HG03457 (cell line): Measurements from ENCODE around the gene SRRM5.
"Not testable (repeated sequence)": the region's sequence is repeated elsewhere in the genome, so short reads cannot be mapped to it uniquely, and the experiment has no call there.

Experiments used
- ATAC-seq: cut with Tn5 transposase; IDR thresholded peaks from one replicate; pipeline ENCODE4 v1.9.1; 2021; ENCODE audit warnings: moderate number of reproducible peaks; ENCODE audit not compliant: unreplicated experiment

Gene SRRM5

GRCh38 chr19:43610493-43610892, 1.4 kb upstream of the SRRM5 start:
- ATAC-seq, result no peak

GRCh38 chr19:43612374-43612773, 486 bp downstream of the SRRM5 start:
- ATAC-seq, result no peak

DNA sequence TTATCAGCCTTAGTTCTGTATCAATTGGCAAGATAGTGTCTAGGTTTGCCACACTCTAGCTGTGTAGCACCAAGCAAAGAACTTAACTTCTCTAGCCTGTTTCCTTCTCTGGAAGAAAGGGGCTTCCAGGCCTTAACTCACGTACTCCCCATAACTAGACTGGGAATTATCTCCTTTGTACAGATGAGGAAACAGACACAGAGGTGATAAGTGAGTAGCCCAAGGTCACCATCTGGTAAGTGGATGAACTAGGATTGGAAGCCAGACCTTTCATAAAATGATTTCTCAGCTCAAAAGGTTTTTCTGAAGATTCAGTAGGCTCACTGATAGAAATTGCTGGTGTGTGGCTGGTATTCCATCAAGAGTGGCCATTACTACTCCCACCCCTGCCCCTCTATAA, 4.4 kb downstream of the SRRM5 start:
- ATAC-seq, result no peak

DNA sequence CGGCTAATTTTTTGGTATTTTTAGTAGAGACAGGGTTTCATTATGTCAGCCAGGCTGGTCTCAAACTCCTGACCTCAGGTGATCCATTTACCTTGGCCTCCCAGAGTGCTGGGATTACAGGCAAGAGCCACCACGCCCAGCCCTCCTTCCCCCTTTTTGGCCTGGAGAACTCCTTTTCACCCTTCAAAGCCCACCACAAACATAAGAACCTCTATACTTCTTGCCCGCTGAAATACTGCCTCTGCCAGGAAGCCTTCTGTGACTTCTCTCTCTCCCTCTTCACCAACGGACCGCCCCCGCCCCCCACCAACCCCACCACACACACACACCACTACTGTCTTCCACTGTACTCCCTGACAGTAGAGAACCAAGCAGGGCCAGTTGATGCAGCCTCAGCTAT, 5.1 kb downstream of the SRRM5 start:
- no peak for ATAC-seq

DNA sequence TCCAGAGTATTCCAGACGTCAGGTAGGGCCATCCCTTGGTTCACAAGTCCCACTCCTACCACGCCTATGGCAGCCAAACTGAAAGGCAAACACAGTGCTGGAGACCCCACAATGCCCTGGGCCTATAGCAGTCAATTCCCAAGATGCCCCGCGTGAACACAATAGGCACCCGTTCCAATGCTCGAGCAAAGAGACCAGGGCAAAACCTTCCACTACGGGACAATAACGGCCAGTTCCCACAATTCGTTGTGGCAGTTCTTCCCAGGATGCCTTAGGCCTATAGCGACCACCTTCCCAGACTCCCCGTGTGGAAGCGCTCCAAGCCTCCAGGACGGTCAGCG, 7.0 kb downstream of the SRRM5 start:
- no peak for ATAC-seq

DNA sequence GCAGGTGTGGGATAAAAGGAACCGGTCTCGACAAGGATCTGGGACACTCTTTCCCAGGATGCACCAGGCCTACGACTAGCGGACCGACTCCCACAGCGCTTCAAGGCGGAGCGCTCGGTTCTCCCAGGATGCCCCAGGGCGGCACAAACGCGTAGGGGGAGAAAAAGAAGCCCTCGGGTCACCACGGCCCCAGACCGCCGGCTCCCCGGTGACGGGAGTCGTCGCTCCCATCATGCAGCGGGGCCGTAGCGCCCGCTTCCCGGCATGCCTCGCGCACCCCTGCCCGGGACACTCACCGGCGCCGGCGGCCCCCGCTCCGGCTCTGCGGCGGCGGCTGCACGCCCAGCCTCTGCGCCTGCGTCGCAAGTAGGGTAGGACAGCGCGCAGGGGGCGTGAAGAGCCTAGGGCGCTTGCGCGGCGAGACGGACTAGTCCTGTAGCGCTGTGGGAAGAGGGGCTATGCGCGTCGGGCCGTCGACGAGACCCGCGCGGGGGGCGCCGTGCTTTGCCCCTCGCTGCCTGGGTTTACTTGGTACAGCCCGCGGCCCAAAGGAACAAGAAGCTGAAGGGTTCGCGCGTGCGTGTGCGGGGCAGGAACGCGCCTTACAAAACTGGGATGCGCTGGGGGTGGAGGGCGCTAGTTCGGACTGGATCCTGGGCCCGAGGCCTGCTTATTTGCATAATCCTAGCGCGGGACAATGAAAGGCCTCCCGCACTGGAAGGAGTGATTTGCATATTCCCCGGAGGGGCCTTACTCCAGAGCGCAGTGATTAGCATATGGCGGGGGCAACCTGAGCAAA, 7.6 kb downstream of the SRRM5 start, which contains the start of gene ZNF428:
TSS of gene ZNF428 (minus strand) at position 368 of the 799 bp plus-strand sequence. CDS start 5,325 bp downstream, outside the sequence.
- peak; percentile 59 for ATAC-seq

DNA sequence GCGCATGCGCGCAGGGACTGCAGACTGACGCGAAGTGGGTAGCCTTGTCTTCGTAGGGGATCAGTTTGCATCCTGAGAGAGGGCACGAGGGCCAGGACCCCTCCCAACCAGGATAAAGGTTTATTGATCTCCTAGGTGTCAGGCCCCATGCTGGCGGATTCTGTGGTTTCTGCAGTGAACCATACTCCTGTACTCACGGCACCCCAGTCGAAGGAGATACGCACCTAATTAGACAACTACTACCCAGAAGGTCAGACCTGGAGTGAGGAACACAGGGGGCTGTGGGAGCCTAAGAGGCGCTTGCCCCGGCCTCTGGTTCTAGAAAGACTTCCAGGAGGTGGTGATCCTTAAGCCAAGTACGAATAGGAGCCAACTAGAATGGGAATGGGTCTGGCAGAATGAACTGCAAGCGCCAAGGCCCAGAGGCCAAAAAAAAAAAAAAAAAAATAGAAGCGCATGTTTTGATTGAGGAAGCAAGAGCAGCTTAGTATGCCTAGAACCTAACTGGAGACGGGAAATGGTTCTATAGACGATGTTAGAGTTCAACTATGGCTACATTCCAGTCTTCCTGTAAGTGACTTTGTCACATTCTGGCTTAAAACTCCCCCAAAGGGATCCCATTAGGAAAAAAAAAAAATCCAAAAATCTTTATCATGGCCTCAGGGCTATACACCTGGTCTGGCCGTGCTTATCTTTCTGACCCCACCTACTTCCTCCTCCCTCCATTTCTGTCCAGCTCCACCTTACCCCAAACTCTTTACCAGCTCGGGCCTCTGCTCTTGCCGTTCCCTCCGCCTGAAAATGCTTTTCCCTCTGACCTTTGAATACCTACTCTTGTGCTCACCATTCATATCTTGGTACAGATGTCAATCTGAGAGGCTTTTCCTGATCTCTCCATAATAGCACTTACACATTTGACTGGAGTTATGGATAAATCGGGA, 8.4 kb downstream of the SRRM5 start:
- ATAC-seq, result no peak

DNA sequence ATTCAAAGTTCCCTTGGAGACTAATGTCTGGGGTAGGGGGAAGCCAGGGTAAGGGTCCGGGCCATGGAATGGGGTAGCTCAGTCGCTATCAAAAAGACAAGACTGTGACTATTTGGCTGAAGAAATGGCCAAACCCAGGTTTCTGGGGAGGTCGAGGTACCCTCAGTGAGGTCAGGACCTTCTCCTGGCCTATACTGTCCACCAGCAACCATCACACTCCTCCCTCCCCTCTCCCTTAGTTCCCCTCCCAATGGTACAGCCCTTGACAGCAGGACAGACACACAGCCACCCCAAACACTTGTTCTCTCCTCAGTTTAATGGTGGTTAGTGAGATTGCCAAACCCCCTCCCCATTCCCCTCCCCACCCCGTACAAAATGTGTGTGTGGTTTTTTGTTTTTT, 10.2 kb downstream of the SRRM5 start:
- ATAC-seq, result no peak

DNA sequence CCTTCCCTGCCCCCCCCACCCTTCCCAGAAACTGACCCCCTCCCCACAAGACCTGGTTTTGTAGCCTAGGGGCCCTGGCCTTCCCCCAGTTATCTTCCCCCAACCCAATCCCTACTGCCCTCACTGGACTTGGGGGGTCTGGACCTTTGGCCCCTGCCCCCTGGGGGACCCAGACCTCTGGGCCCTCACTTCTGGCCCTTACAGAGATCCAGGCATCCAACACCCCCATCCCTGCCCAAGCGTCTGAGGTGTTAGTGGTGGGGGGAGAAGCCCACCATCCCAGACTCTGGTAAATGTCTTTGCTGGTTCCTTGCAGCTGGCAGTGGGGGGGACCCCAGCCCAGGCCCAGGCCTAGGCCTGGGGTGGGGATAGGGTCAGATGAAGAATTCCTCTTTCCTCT, 11.1 kb downstream of the SRRM5 start:
- ATAC-seq, result no peak

- ATAC-seq, result no peak
These were observed 12.2 kb downstream of the SRRM5 start for GRCh38 chr19:43623889-43624670.

DNA sequence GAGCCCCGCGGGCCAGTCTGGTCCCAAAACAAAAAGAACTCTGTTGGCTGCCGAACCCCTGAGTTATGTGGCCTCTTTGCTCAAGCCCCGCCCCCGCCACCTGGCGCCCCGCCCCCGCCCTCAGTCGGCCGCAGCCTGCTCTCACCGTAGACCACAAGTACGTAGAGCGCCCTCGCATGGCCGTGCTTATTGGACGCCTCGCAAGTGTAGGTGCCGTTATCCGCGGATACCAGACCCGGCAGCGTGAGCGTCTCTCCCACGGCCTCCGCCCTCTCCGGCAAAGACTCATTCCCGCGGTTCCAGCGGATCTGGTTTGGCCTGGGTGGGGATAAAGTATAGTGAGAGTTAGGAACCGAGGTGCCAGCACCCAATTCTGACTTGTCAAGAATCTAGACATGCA, 13.0 kb downstream of the SRRM5 start:
- no peak for ATAC-seq

DNA sequence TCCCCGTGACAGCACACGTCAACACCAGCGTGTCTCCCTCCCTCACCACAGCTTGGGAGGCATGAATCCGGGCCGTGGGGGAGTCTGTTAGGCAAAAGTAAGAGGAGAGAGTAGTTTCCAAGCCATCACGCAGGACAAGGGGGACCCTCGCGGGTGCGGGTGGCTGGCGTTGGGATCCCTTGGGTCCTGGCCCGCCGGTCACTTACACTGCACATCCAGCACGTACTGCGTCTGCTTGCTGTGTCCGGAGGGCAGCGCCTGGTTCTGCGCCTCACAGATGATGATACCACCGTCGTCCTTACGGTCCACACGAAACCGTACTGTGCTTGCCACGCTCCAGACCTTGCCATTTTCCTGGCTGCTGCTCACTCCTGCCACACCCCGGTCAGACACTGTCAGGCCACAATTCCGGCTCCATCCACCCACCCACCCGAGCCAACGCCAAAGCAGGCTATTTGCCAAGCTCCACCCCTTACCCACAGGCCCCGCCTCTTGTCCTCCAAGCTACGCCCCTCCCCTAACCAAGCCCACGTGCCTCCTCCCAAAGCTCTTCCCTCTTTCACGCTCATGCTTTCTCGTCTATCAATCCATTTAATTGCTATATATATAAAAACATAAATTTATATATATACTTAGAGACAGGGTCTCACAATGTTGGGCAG, 14.2 kb downstream of the SRRM5 start:
- no peak for ATAC-seq

DNA sequence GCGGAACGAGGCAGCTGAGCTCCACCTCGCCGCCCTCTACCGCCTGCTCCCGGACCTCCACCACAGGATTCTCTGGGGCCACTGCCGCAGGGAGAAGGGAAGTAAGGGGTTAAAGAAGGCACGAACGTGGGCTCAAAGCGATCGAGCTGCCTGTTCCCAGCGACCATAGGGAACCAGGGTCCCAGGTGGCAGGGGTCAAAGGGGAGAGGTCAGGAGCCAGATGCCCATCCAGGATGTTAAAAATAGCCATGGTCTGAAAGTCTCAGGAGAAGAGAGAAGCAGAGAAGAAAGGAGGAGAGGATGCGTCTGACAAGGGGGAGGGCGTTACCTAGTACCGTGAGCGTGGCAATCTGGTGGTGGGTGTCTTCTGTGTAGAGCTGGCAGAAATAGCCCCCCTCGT, 14.9 kb downstream of the SRRM5 start:
- ATAC-seq, result no peak

DNA sequence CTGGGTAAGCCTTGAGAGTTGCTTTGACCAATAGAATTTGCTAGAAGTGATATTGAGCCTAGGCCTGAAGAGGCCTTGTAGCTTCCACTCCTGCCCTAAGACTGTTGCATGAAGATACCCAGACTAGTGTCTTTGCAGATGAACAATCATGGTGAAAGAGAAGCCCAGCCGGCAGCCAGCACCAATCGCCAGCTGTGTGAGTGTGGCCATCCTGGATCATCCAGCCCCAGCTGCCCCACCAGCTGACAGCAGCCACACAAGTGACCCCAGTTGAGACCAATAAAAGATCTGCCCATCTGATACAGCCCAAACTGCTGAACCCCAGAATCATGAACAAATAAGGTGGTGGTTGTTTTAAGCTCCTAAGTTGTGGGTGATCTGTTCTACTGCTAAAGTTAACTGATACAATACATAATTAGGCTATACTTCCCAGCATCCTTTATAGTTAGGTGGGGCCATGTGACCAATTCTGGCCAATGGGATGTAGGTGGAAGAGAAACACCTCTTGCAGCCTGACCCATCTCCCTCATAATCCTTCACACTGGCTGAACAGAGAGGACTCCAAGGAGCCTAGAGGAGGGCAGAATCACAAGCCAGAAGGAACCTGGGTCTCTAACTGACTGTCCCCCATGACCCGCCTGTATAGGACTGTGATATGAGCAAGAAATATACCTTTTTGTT, 16.9 kb downstream of the SRRM5 start:
- no peak for ATAC-seq

GRCh38 chr19:43631491-43631890, 19.6 kb downstream of the SRRM5 start:
- no peak for ATAC-seq

DNA sequence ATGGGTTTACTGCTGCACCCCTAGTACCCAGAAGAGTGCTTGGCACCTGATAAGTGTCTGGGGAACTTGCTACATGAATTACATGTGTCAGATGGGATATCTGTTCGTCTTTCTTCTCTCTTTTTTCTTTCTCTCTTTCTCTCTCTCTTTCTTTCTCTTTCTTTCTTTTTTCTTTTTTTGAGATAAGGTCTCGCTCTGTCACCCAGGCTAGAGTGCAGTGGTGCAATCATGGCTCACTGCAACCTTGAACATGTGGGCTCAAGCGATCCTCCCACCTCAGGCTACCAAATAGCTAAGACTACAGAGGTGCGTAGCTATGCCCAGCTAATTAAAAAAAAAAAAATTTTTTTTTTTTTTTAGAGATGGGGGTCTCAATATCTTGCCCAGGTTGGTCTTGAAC, 21.6 kb downstream of the SRRM5 start:
- ATAC-seq, result no peak

DNA sequence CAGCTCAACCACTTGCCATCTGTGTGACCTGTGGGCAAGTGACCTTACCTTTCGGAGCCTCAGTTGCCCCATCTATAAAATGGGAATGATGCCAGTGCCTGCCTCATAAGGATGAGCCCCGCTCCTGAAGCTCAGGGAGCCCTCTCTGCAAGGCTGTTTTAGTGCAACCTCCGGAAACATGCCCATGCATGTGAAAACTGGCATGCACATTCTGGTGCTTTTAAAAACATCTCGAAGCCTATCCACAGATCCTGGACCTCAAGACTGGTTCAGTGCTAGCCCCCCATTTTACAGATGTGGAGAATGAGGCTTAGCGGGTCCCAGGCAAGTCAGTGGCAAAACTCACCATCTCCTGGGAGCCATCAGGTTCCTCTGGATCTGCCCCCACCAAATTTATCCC, 22.2 kb downstream of the SRRM5 start:
- ATAC-seq, result no peak

DNA sequence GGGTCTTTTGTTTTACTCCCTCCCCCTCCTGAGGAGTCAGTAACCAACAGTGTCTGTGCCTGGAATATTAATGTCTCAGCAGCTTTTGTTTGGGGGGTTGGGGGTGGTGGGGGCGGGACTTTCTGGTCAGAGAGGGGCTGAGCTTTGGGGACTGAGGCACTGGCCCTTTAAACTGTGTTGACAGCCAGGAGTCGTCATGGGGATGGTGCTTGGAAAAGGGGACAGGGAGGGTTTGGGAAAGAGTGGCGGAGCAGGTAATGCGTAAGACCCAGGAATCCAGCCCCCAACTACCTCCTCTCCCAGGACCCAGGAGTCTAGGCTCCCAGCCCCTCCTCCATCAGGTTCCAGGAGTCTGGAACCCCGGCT, 22.6 kb downstream of the SRRM5 start:
- ATAC-seq, result no peak

- no peak for ATAC-seq
These were observed 23.1 kb downstream of the SRRM5 start for GRCh38 chr19:43634872-43635560.

- ATAC-seq, result not testable (repeated sequence)
These were observed 23.7 kb downstream of the SRRM5 start for GRCh38 chr19:43635561-43635940.
